ENCODE results near the gene ZYG11B. TPM values are rescaled to one million over a fixed set of nuclear protein-coding genes. Genes with fewer than 3 reads are reported as not detected.
A peak's percentile ranks its signal among the peaks of the same experiment; 100 is the strongest.
"Not testable (repeated sequence)": the region's sequence is repeated elsewhere in the genome, so short reads cannot be mapped to it uniquely, and the experiment has no call there.

Gene ZYG11B
- total RNA-seq, 1 experiment from 2014 or later = 37.7 TPM

DNA sequence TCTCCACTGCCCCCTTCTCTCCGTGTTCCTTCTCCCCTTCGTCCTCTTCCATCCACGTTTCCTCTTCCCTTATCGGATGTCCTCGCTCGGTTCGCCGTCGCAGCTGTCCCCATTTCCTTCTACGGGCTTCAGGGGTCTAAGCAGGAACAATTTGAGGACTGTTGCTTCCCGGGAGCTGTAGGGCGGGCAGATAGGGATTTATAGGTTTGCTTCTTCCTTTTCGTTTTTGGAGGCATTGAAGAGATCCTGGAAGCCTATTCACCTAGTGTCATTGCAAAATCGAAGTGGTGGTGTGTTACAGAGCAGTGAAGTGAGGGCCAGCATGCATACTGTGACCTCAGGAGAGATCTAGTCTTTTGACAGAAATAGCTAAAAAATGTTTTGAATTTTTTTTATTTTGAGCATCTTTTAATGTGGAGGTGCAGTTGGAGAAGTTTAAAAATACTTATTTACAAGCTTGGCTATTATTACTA, 897 bp downstream of the ZYG11B start:
- peak in 1 of 2 experiments; percentile 32 for DNase-seq (ENCODE audit: low read depth in 1 of 2, low spot score in 2 of 2)
- Histone ChIP-seq H3K9me3 (replicated peaks) (no peaks in the 10 kb centered on the region), H3K36me3 (peaks cover 12% of the 10 kb centered on the region), H3K27ac (peak overlapping the region; percentile 34), H3K27me3 (replicated peaks) (no peaks in the 10 kb centered on the region), H3K4me3 (peak overlapping the region; percentile 88), H3K4me1 (replicated peaks) (peaks cover 7% of the 10 kb centered on the region; the same call in 1 of the 2 replicates)

GRCh38 chr1:52727956-52728656, 1.9 kb downstream of the ZYG11B start:
- no peaks in the 10 kb centered on the region for H3K27me3 ChIP-seq (replicated peaks)
- no peak overlapping the region for H3K27ac ChIP-seq
- H3K4me3 ChIP-seq = no peak overlapping the region
- H3K36me3 ChIP-seq = peaks cover 12% of the 10 kb centered on the region
- no peak for DNase-seq (ENCODE audit: low read depth in 1 of 2, low spot score in 2 of 2)
- H3K4me1 ChIP-seq (replicated peaks) = peaks cover 7% of the 10 kb centered on the region; the same call in 1 of the 2 replicates
- no peaks in the 10 kb centered on the region for H3K9me3 ChIP-seq (replicated peaks)

GRCh38 chr1:52733368-52733767, 7.1 kb downstream of the ZYG11B start:
- no peaks in the 10 kb centered on the region for H3K9me3 ChIP-seq (replicated peaks)

GRCh38 chr1:52735371-52735770, 9.1 kb downstream of the ZYG11B start:
- H3K27ac ChIP-seq; DNase-seq (ENCODE audit: low read depth in 1 of 2, low spot score in 2 of 2); H3K36me3 ChIP-seq; H3K27me3 ChIP-seq (replicated peaks); H3K9me3 ChIP-seq (replicated peaks); H3K4me1 ChIP-seq (replicated peaks); H3K4me3 ChIP-seq: not testable (repeated sequence)

More at GRCh38 chr1:52733368-52733767, 7.1 kb downstream of the ZYG11B start:
- Histone ChIP-seq H3K27me3 (replicated peaks) (no peaks in the 10 kb centered on the region), H3K4me1 (replicated peaks) (0 out of 2 replicates have a peak, but pooled peaks cover 2% of the 10 kb centered on the region), H3K27ac (no peak overlapping the region), H3K36me3 (peaks cover 3% of the 10 kb centered on the region; the same call in 1 of the 2 replicates), H3K4me3 (no peak overlapping the region)
- no peak for DNase-seq (ENCODE audit: low read depth in 1 of 2, low spot score in 2 of 2)

- Histone ChIP-seq H3K4me3 (no peak overlapping the region), H3K4me1 (replicated peaks) (no peaks in the 10 kb centered on the region), H3K27ac (no peak overlapping the region), H3K27me3 (replicated peaks) (no peaks in the 10 kb centered on the region), H3K36me3 (no peaks in the 10 kb centered on the region), H3K9me3 (replicated peaks) (no peaks in the 10 kb centered on the region)
- no peak for DNase-seq (ENCODE audit: low read depth in 1 of 2, low spot score in 2 of 2)
Measured at GRCh38 chr1:52738148-52738547, 11.9 kb downstream of the ZYG11B start.

DNA sequence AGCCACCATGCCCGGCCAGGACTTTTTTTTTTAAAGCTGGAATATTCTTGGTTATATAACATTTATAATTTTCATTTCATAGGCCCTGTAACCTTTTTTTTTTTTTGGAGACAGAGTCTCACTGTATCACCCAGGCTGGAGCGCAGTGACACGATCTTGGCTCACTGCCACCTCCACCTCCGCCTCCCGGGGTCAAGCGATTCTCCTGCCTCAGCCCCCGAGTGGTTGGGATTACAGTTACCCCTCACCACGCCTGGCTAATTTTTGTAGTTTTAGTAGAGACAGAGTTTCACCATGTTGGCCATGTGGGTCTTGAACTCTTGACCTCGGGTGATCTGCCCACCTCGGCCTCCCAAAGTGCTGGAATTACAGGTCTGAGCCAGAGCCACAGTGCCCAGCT, 12.6 kb downstream of the ZYG11B start:
- no peaks in the 10 kb centered on the region for H3K9me3 ChIP-seq (replicated peaks)
- no peak for DNase-seq (ENCODE audit: low read depth in 1 of 2, low spot score in 2 of 2)
- no peaks in the 10 kb centered on the region for H3K4me1 ChIP-seq (replicated peaks)
- H3K27me3 ChIP-seq (replicated peaks) = no peaks in the 10 kb centered on the region
- H3K27ac ChIP-seq = no peak overlapping the region
- no peaks in the 10 kb centered on the region for H3K36me3 ChIP-seq
- H3K4me3 ChIP-seq = no peak overlapping the region

DNA sequence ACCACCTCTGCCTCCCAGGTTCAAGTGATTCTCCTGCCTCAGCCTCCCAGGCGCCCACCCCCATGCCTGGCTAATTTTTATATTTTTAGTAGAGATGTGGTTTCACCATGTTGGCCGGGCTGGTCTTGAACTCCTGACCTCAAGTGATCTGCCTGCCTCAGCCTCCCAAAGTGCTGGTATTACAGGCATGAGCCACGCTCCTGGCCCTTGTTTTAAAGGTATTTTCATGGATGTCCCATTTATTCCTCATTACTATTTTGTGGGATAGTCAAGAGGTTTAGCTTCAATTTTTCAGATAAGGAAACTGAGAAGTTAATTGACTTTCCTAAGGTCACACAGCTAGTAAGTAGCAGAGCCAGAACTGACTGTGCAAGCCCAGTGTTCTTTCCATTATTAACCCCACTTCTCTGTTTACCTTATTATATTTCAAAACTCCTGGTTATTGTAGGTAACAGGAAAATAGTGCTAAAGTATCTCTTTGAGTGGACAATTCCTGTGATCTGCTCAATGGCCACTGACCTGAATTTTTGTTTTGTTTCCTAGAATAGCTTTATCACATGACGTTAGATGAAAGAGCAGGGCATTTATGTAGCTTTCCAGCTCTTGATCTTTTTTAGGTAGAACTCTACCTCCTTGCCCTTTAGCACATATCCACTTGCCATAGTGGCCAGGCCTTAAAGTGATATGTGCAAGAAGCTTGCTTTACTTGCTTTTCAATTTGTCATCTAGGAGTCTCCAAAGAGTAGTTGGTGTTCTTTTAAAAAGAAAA, 13.6 kb downstream of the ZYG11B start:
- DNase-seq (ENCODE audit: low read depth in 1 of 2, low spot score in 2 of 2) = no peak
- Histone ChIP-seq H3K27me3 (replicated peaks) (no peaks in the 10 kb centered on the region), H3K4me1 (replicated peaks) (no peaks in the 10 kb centered on the region), H3K9me3 (replicated peaks) (no peaks in the 10 kb centered on the region), H3K36me3 (no peaks in the 10 kb centered on the region), H3K27ac (no peak overlapping the region), H3K4me3 (no peak overlapping the region)

GRCh38 chr1:52741259-52741658, 15.0 kb downstream of the ZYG11B start:
- Histone ChIP-seq H3K27ac (no peak overlapping the region), H3K4me1 (replicated peaks) (no peaks in the 10 kb centered on the region), H3K27me3 (replicated peaks) (no peaks in the 10 kb centered on the region), H3K9me3 (replicated peaks) (no peaks in the 10 kb centered on the region), H3K4me3 (no peak overlapping the region), H3K36me3 (no peaks in the 10 kb centered on the region)
- no peak for DNase-seq (ENCODE audit: low read depth in 1 of 2, low spot score in 2 of 2)

GRCh38 chr1:52746189-52746588, 19.9 kb downstream of the ZYG11B start:
- Histone ChIP-seq H3K4me3 (no peak overlapping the region), H3K36me3 (no peaks in the 10 kb centered on the region), H3K4me1 (replicated peaks) (peaks cover 5% of the 10 kb centered on the region), H3K9me3 (replicated peaks) (no peaks in the 10 kb centered on the region), H3K27ac (no peak overlapping the region), H3K27me3 (replicated peaks) (no peaks in the 10 kb centered on the region)
- no peak for DNase-seq (ENCODE audit: low read depth in 1 of 2, low spot score in 2 of 2)

GRCh38 chr1:52747450-52747849, 21.2 kb downstream of the ZYG11B start:
- Histone ChIP-seq H3K27me3 (replicated peaks) (no peaks in the 10 kb centered on the region), H3K4me3 (no peak overlapping the region), H3K36me3 (no peaks in the 10 kb centered on the region), H3K27ac (no peak overlapping the region), H3K9me3 (replicated peaks) (no peaks in the 10 kb centered on the region), H3K4me1 (replicated peaks) (peaks cover 12% of the 10 kb centered on the region)
- DNase-seq (ENCODE audit: low read depth in 1 of 2, low spot score in 2 of 2) = no peak

GRCh38 chr1:52748119-52748518, 21.9 kb downstream of the ZYG11B start:
- H3K27me3 ChIP-seq (replicated peaks) = no peaks in the 10 kb centered on the region
- no peak overlapping the region for H3K27ac ChIP-seq
- H3K36me3 ChIP-seq = no peaks in the 10 kb centered on the region
- no peak overlapping the region for H3K4me3 ChIP-seq
- no peaks in the 10 kb centered on the region for H3K9me3 ChIP-seq (replicated peaks)
- no peak for DNase-seq (ENCODE audit: low read depth in 1 of 2, low spot score in 2 of 2)
- peaks cover 12% of the 10 kb centered on the region for H3K4me1 ChIP-seq (replicated peaks)

- H3K9me3 ChIP-seq (replicated peaks); H3K27me3 ChIP-seq (replicated peaks); DNase-seq (ENCODE audit: low read depth in 1 of 2, low spot score in 2 of 2); H3K4me3 ChIP-seq; H3K27ac ChIP-seq; H3K36me3 ChIP-seq: not testable (repeated sequence)
- H3K4me1 ChIP-seq (replicated peaks) = peaks cover 12% of the 10 kb centered on the region
Measured at GRCh38 chr1:52749496-52749895, 23.2 kb downstream of the ZYG11B start.

DNA sequence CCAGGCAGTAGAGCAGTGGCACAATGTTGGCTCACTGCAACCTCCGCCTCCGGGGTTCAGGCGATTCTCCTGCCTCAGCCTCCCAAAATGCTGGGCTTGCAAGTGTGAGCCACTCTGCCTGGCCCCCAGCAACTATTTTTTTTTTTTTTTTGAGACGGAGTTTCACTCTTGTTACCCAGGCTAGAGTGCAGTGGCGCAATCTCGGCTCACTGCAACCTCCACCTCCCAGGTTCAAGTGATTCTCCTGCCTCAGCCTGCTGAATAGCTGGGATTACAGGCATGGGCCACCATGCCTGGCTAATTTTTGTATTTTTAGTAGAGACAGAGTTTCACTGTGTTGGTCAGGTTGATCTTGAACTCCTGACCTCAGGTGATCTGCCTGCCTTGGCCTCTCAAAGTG, 23.9 kb downstream of the ZYG11B start:
- not testable (repeated sequence) for H3K27me3 ChIP-seq (replicated peaks); H3K27ac ChIP-seq; H3K36me3 ChIP-seq; H3K9me3 ChIP-seq (replicated peaks); H3K4me3 ChIP-seq; DNase-seq (ENCODE audit: low read depth in 1 of 2, low spot score in 2 of 2)
- H3K4me1 ChIP-seq (replicated peaks) = peaks cover 12% of the 10 kb centered on the region

Data from SJSA1 (cell line).